HCT116 (cell line): ENCODE results near the gene SLC35A1. TPM values are rescaled to one million over a fixed set of nuclear protein-coding genes. Genes with fewer than 3 reads are reported as not detected.

ENCODE experiments used
- ATAC-seq: fragments of 200-7000 bp; cut with Tn5 transposase; 2 replicates; pipeline ENCODE4 v1.9.1; 2020; ENCODE audit warnings: mild to moderate bottlenecking, moderate library complexity
- BruUV-seq: library from RNA; stranded (reverse); fragments of 400-500 nt; replicated peaks from 2 replicates; lab custom pipeline; 2021; lab: Mats Ljungman, UMichigan
- CTCF ChIA-PET: fragments of 300-600 bp; sonication (Branson Sonifier 250); formaldehyde crosslinking; loops from one replicate; lab custom pipeline; 2021; ENCODE audit warnings: antibody characterized with exemption; lab: Charles Lee
- POLR2A ChIA-PET: fragments of 300-600, 350-600 bp; sonication (Branson Sonifier 250); formaldehyde crosslinking; loops from one replicate; lab custom pipeline; 2021; ENCODE audit warnings: antibody characterized with exemption; lab: Charles Lee
- RAD21 ChIA-PET, 2 experiments: fragments of 300-600 bp; sonication (Branson Sonifier 250); formaldehyde crosslinking; loops; one replicate each; lab custom pipeline; 2023; ENCODE audit warnings: low total read pairs in 2 of 2; ENCODE audit not compliant: uncharacterized antibody in 2 of 2, unreplicated experiment in 2 of 2, low non-redundant PET in 1 of 2; lab: Charles Lee
- DNase-seq: peaks from one replicate; pipeline ENCODE4 v3.0.0-alpha.2; 2010; ENCODE audit warnings: low read depth, low spot score
- H2AFZ ChIP-seq: fragments of 200-600 bp; shearing (Covaris generic), sonication (generic); 2 replicates; pipeline ENCODE4 v1.6.1; 2017; ENCODE audit warnings: low read depth, mixed run types, mixed read lengths, antibody characterized with exemption, low read length; ENCODE audit not compliant: poor library complexity, severe bottlenecking
- H3K27ac ChIP-seq: 2 replicates; pipeline ENCODE4 v1.5.1; 2012; ENCODE audit warnings: low read depth, low read length
- H3K27me3 ChIP-seq: fragments of 200-600 bp; sonication (generic); 2 replicates; pipeline ENCODE4 v1.6.1; 2016; ENCODE audit warnings: mixed run types, low read length, mixed read lengths; ENCODE audit not compliant: insufficient read depth
- H3K36me3 ChIP-seq, 2 experiments: fragments of 200-500 bp in 1 of 2; fragments of 200-600 bp in 1 of 2; sonication (Bioruptor generic) in 1 of 2; sonication (generic) in 1 of 2; 2 replicates each; pipeline versions ENCODE4 v1.5.1 to v1.6.1; 2014 to 2016; ENCODE audit warnings: low read length in 2 of 2, inconsistent platforms in 1 of 2, mixed read lengths in 1 of 2, mixed run types in 1 of 2; ENCODE audit not compliant: insufficient read depth in 2 of 2, control insufficient read depth in 1 of 2
- H3K4me1 ChIP-seq, 2 experiments: fragments of 200-600 bp in 1 of 2; sonication (generic) in 1 of 2; 2 replicates each; pipeline versions ENCODE4 v1.5.1 to v1.6.1; 2012 to 2017; ENCODE audit warnings: low read length in 2 of 2, inconsistent platforms in 1 of 2, mild to moderate bottlenecking in 1 of 2, mixed read lengths in 1 of 2, mixed run types in 1 of 2, moderate library complexity in 1 of 2; ENCODE audit not compliant: insufficient read depth in 2 of 2, control insufficient read depth in 1 of 2
- H3K4me2 ChIP-seq: fragments of 200-600 bp; sonication (generic); 2 replicates; pipeline ENCODE4 v1.6.1; 2017; ENCODE audit warnings: mixed run types, low read length, mixed read lengths
- H3K4me3 ChIP-seq, 2 experiments: fragments of 200-600 bp in 1 of 2; sonication (generic) in 1 of 2; replicated peaks in 1 of 2; 2 replicates each; pipeline ENCODE4 v1.5.1; 2011 to 2016; ENCODE audit warnings: low read length in 2 of 2, control low read depth in 1 of 2, low read depth in 1 of 2, mild to moderate bottlenecking in 1 of 2, mixed read lengths in 1 of 2, mixed run types in 1 of 2
- H3K79me2 ChIP-seq: fragments of 200-600 bp; sonication (generic); 2 replicates; pipeline ENCODE4 v1.6.1; 2017; ENCODE audit warnings: mild to moderate bottlenecking, mixed run types, low read length, moderate library complexity, mixed read lengths; ENCODE audit not compliant: insufficient read depth
- H3K9ac ChIP-seq: fragments of 200-600 bp; sonication (generic); 2 replicates; pipeline ENCODE4 v1.6.1; 2016; ENCODE audit warnings: low read length, mixed read lengths
- H3K9me2 ChIP-seq: fragments of 200-600 bp; sonication (generic), shearing (Covaris generic); 2 replicates; pipeline ENCODE4 v1.6.1; 2017; ENCODE audit warnings: mixed run types, mild to moderate bottlenecking, moderate library complexity; ENCODE audit not compliant: insufficient read depth
- H3K9me3 ChIP-seq, 2 experiments: fragments of 200-500 bp in 1 of 2; fragments of 200-600 bp in 1 of 2; sonication (Bioruptor generic) in 1 of 2; sonication (generic) in 1 of 2; 2 replicates each; pipeline ENCODE4 v1.6.1; 2014 to 2017; ENCODE audit warnings: low read length in 2 of 2, mixed read lengths in 2 of 2, inconsistent platforms in 1 of 2, low read depth in 1 of 2, mild to moderate bottlenecking in 1 of 2, mixed run types in 1 of 2, moderate library complexity in 1 of 2; ENCODE audit not compliant: control insufficient read depth in 1 of 2, insufficient read depth in 1 of 2
- H4K20me1 ChIP-seq: fragments of 200-600 bp; sonication (generic), shearing (Covaris generic); 2 replicates; pipeline ENCODE4 v1.6.1; 2017; ENCODE audit warnings: mixed run types, mild to moderate bottlenecking, moderate library complexity; ENCODE audit not compliant: insufficient read depth
- CBX3 ChIP-seq: IDR thresholded peaks from 2 replicates; pipeline ENCODE4 v1.6.1; 2012; ENCODE audit warnings: low read depth
- EZH2 ChIP-seq: fragments of 200-600 bp; sonication (generic); IDR thresholded peaks from 2 replicates; pipeline ENCODE4 v1.6.1; 2017; ENCODE audit warnings: antibody characterized with exemption, mixed run types
- MAX ChIP-seq: IDR thresholded peaks from 2 replicates; pipeline ENCODE4 v1.6.1; 2012
- REST ChIP-seq: IDR thresholded peaks from 2 replicates; pipeline ENCODE4 v1.6.1; 2012; ENCODE audit warnings: low read depth
- SP1 ChIP-seq: IDR thresholded peaks from 2 replicates; pipeline ENCODE4 v1.6.1; 2012; ENCODE audit warnings: low read depth
- ZNF274 ChIP-seq: fragments of 200-500 bp; sonication (Bioruptor generic); IDR thresholded peaks from 2 replicates; pipeline ENCODE4 v1.6.1; 2014; ENCODE audit warnings: mild to moderate bottlenecking, low read depth, low read length, inconsistent platforms
- intact Hi-C: fragments of 100-400 bp; cut with micrococcal nuclease; formaldehyde crosslinking; loops from 2 replicates; pipeline ENCODE4 v1.10.0; 2022
- total RNA-seq: library from RNA; stranded (reverse); gene quantifications from one replicate; pipeline ENCODE4 v1.2.1, GENCODE V29; 2021; ENCODE audit not compliant: unreplicated experiment

SLC35A1 gene
- total RNA-seq, 1 experiment from 2014 or later: 29.1 TPM

- Histone ChIP-seq H3K4me1 (no peaks in the 10 kb centered on the region), H3K4me2 (no peak overlapping the region), H3K27ac (no peak overlapping the region), H3K9ac (no peak overlapping the region), H3K79me2 (no peaks in the 10 kb centered on the region), H2AFZ (no peak overlapping the region), H3K27me3 (no peaks in the 10 kb centered on the region), H4K20me1 (no peaks in the 10 kb centered on the region), H3K9me3 (no peaks in the 10 kb centered on the region), H3K9me2 (no peaks in the 10 kb centered on the region), H3K36me3 (no peaks in the 10 kb centered on the region), H3K4me3 (no peak overlapping the region)
- RAD21 ChIA-PET: no interaction called here
- no TSS peak for BruUV-seq
- TF ChIP-seq CBX3: no peak
- no peak for TF ChIP-seq EZH2
- peak; percentile 98 for TF ChIP-seq REST
- intact Hi-C loops: no loop called here
- POLR2A ChIA-PET: no interaction called here
- CTCF ChIA-PET: no interaction called here
- DNase-seq: peak; percentile 8
- ATAC-seq: peak; percentile 50; the same call in 1 of the 2 replicates
Observed at GRCh38 chr6:87436435-87436834, 36.3 kb upstream of the SLC35A1 start.

- Histone ChIP-seq H3K4me2 (no peak overlapping the region), H4K20me1 (no peaks in the 10 kb centered on the region), H3K79me2 (no peaks in the 10 kb centered on the region), H3K9ac (no peak overlapping the region), H3K9me2 (no peaks in the 10 kb centered on the region), H3K27me3 (no peaks in the 10 kb centered on the region), H3K4me1 (no peaks in the 10 kb centered on the region), H3K27ac (no peak overlapping the region), H3K36me3 (no peaks in the 10 kb centered on the region), H3K9me3 (no peaks in the 10 kb centered on the region), H3K4me3 (no peak overlapping the region), H2AFZ (no peak overlapping the region)
- no TSS peak for BruUV-seq
- ATAC-seq (no peak), DNase-seq (no peak)
- RAD21 ChIA-PET: no interaction called here
- CTCF ChIA-PET: no interaction called here
- intact Hi-C loops: no loop called here
- POLR2A ChIA-PET: no interaction called here
- no peak for TF ChIP-seq SP1
- TF ChIP-seq MAX: no peak
- no peak for TF ChIP-seq ZNF274
Observed at GRCh38 chr6:87441711-87442110, 31.1 kb upstream of the SLC35A1 start.
